ENCODE data around the gene MFSD12. TPM values are rescaled to one million over a fixed set of nuclear protein-coding genes. Genes with fewer than 3 reads are reported as not detected.

MFSD12 gene
- total and polyA plus RNA-seq, 2 of the 8 experiments (the other 6 are each of a cell fraction or from before 2014, with no cell fraction given) = 59.6 to 71.3 TPM

GRCh38 chr19:3500429-3501101, 56.8 kb downstream of the MFSD12 start, which contains the start of gene DOHH (continued):
- TF ChIP-seq CTBP2 (IDR thresholded peaks at IDR 0.05; ENCODE audit: borderline replicate concordance, insufficient read depth, insufficient read length, low read length) (no peak), SIX5 (IDR thresholded peaks at IDR 0.05; ENCODE audit: low read depth, low read length) (peak; percentile 62), JUN (IDR thresholded peaks at IDR 0.05; ENCODE audit: low read depth, low read length) (no peak), EZH2 (IDR thresholded peaks at IDR 0.05; ENCODE audit: low read depth, low read length, severe bottlenecking) (no peak), GABPA (IDR thresholded peaks at IDR 0.05; ENCODE audit: borderline replicate concordance, insufficient read depth, low read length) (no peak), BACH1 (IDR thresholded peaks at IDR 0.05; ENCODE audit: low read length) (no peak), CREB1 (IDR thresholded peaks at IDR 0.05) (no peak), POU5F1 (IDR thresholded peaks at IDR 0.05; ENCODE audit: low read depth, low read length) (no peak), KDM1A (IDR thresholded peaks at IDR 0.05; ENCODE audit: borderline replicate concordance, low read length) (no peak), RXRA (IDR thresholded peaks at IDR 0.05; ENCODE audit: insufficient read depth, low read depth, low read length) (no peak), YY1 (IDR thresholded peaks at IDR 0.05; ENCODE audit: low read depth, low read length) (peak; percentile 98), RNF2 (IDR thresholded peaks at IDR 0.05; ENCODE audit: borderline replicate concordance, low read depth, low read length, missing control alignments, poor library complexity, severe bottlenecking) (no peak), TBP (IDR thresholded peaks at IDR 0.05; ENCODE audit: low read depth, low read length) (peak; percentile 97), SAP30 (IDR thresholded peaks at IDR 0.05; ENCODE audit: insufficient read depth, insufficient replicate concordance, low read length) (no peak), SIN3A (conservative IDR thresholded peaks at IDR 0.05 in 1 of 2, IDR thresholded peaks at IDR 0.05 in 1 of 2; ENCODE audit: low read depth in 1 of 2, low read length in 2 of 2) (peak; percentile 13 to 77; a peak in 2 of 4 replicates), ZNF274 (IDR thresholded peaks at IDR 0.05; ENCODE audit: borderline replicate concordance, extremely low read depth, low read length) (no peak), SRF (IDR thresholded peaks at IDR 0.05; ENCODE audit: low read depth, low read length) (no peak), BRCA1 (IDR thresholded peaks at IDR 0.05; ENCODE audit: low read depth, low read length) (peak; percentile 47), CBX5 (IDR thresholded peaks at IDR 0.05; ENCODE audit: low read depth, low read length) (no peak), ATF3 (IDR thresholded peaks at IDR 0.05; ENCODE audit: insufficient read depth, low read depth, low read length) (peak; percentile 91), ATF2 (IDR thresholded peaks at IDR 0.05; ENCODE audit: low read length) (no peak), POLR2A (IDR thresholded peaks at IDR 0.05; ENCODE audit: control extremely low read depth in 1 of 2, low read depth in 2 of 2, low read length in 2 of 2) (peak in 1 of 2 experiments; percentile 92; a peak in 2 of 3 replicates)

All from H1 (cell line).